ENCODE data around the gene ASTN1.

ASTN1 gene

GRCh38 chr1:177162243-177162642, 2.3 kb downstream of the ASTN1 start:
- DNase-seq = no peak

- no peak for DNase-seq
Observed at GRCh38 chr1:177146499-177146898, 18.0 kb downstream of the ASTN1 start.

- DNase-seq = no peak
Observed at GRCh38 chr1:177145106-177146070, 19.1 kb downstream of the ASTN1 start.

GRCh38 chr1:177142791-177143271, 21.7 kb downstream of the ASTN1 start:
- DNase-seq = no peak

- no peak for DNase-seq
Observed at GRCh38 chr1:177142010-177142409, 22.5 kb downstream of the ASTN1 start.

- DNase-seq = no peak
Observed at GRCh38 chr1:177138347-177138746, 26.2 kb downstream of the ASTN1 start.

- no peak for DNase-seq
Observed at GRCh38 chr1:177137814-177138213, 26.7 kb downstream of the ASTN1 start.

GRCh38 chr1:177135250-177135649, 29.3 kb downstream of the ASTN1 start:
- no peak for DNase-seq

GRCh38 chr1:177133977-177134538, 30.5 kb downstream of the ASTN1 start:
- no peak for DNase-seq

- DNase-seq = no peak
Observed at GRCh38 chr1:177132141-177132540, 32.4 kb downstream of the ASTN1 start.

GRCh38 chr1:177131723-177132122, 32.8 kb downstream of the ASTN1 start:
- no peak for DNase-seq

GRCh38 chr1:177130451-177130945, 34.0 kb downstream of the ASTN1 start:
- DNase-seq = no peak

GRCh38 chr1:177128665-177129281, 35.7 kb downstream of the ASTN1 start:
- no peak for DNase-seq

GRCh38 chr1:177126267-177126666, 38.2 kb downstream of the ASTN1 start:
- DNase-seq = no peak

- no peak for DNase-seq
Observed at GRCh38 chr1:177124577-177125278, 39.8 kb downstream of the ASTN1 start.

- DNase-seq = no peak
Observed at GRCh38 chr1:177122461-177123251, 41.9 kb downstream of the ASTN1 start.

- no peak for DNase-seq
Observed at GRCh38 chr1:177119311-177119710, 45.2 kb downstream of the ASTN1 start.

GRCh38 chr1:177118901-177119300, 45.6 kb downstream of the ASTN1 start:
- DNase-seq = no peak

GRCh38 chr1:177116941-177117340, 47.6 kb downstream of the ASTN1 start:
- no peak for DNase-seq

- no peak for DNase-seq
Observed at GRCh38 chr1:177106614-177107365, 57.7 kb downstream of the ASTN1 start.

- DNase-seq = no peak
Observed at GRCh38 chr1:177106196-177106595, 58.3 kb downstream of the ASTN1 start.

All from T1000 (cell line).